Superior temporal gyrus (tissue), 1 donor: ENCODE measurements around the gene PRKCA.
A peak's percentile ranks its signal among the peaks of the same experiment; 100 is the strongest.
"Not testable (repeated sequence)": the region's sequence is repeated elsewhere in the genome, so short reads cannot be mapped to it uniquely, and the experiment has no call there.

Experiments
- DNase-seq: peaks from one replicate; pipeline ENCODE4 v3.0.0-alpha.2; 2016; ENCODE audit errors: extremely low spot score

Gene PRKCA

GRCh38 chr17:66714046-66715023 lies 411.9 kb downstream of the PRKCA start:
- no peak for DNase-seq

DNA sequence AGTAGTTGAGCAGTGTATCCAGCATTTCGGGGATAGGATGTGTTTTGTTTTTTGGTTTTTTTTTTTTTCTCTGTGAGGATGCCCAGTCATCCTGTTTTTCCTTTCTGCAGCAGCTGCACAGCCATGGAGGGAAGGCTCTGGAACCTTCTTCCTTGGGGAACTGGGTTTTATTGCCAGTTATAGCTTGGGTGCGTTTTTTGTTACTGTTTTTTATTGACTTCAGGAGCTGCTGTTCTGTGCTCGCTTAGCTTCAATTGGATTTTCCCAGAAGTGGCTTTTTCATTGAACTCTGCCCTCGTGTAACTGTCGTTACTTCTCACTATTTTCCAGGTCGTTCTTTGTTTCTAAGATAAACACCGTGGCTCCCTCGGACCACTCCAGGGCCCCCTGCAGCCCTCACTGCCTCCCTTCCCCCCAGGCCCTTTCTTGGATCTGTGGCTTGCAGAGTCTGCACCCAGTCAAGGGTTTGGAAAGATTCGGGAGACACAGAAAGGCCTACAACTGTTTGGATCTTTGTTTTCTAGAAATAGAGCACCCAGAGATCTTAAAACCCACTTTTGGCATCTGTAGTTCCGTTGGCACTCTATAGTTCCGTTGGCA lies 412.8 kb downstream of the PRKCA start:
- peak; percentile 44 for DNase-seq

DNA sequence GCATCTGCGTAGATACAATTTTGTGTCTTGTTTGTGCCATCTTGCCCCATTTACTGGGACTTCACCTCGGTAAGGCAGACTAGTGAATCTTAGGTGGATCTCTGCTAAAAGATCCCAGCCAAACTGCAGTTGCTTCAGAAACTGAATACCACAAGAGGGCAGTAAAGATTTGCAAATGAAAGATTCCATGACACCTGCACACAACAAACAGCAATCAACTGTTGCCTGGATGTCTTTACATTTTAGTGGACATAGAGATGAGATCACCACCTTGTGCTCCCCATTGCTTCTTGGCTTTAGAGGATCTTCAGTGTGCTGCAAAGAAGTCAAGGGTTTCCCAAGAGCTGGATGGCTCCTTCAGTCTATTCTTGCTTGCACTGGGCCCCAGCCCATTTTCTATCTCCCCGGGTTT lies 413.3 kb downstream of the PRKCA start:
- peak; percentile 93 for DNase-seq

GRCh38 chr17:66716236-66717026 lies 414.0 kb downstream of the PRKCA start:
- DNase-seq = peak; percentile 20

- no peak for DNase-seq
Observed at GRCh38 chr17:66717641-66718058, 415.2 kb downstream of the PRKCA start.

DNA sequence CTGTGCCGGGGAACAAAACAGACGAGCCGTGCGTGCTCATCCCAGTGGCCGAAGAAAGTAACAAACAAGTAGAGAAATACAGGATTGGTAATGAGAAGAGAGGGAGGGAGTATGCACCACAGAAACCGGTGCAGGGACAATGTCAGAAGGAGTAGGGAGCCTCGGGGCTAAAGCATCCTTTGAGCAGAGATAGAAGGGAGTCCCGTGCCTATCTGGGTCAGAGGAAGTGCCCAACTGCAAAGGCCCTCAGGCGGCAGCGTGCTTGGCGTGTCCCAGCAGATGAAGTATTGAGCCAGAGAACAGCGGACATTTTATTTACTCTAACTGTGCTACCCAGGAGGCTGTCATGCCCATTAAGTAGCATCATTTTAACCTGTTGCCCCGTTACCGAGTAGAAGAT lies 417.6 kb downstream of the PRKCA start:
- no peak for DNase-seq

DNA sequence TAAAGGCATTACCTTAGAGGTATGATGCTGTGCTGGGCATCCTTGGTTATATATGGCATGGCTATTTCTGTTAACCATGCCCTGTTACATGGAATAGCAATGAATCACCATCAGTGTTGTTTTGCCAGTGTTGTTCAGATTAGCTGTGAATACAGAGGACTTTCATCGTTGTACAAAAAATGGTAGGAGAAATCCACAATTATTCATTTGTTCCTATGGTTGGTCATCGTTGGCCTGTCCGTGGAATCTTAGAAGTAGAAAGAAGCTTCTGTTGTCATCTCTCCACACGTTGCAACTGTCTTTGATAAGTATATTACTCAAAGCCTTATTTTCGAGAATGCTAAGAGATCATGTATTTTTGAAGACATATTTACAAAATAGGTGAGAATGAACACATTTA lies 418.2 kb downstream of the PRKCA start:
- DNase-seq = no peak

GRCh38 chr17:66722341-66722740 lies 419.9 kb downstream of the PRKCA start:
- DNase-seq = no peak

DNA sequence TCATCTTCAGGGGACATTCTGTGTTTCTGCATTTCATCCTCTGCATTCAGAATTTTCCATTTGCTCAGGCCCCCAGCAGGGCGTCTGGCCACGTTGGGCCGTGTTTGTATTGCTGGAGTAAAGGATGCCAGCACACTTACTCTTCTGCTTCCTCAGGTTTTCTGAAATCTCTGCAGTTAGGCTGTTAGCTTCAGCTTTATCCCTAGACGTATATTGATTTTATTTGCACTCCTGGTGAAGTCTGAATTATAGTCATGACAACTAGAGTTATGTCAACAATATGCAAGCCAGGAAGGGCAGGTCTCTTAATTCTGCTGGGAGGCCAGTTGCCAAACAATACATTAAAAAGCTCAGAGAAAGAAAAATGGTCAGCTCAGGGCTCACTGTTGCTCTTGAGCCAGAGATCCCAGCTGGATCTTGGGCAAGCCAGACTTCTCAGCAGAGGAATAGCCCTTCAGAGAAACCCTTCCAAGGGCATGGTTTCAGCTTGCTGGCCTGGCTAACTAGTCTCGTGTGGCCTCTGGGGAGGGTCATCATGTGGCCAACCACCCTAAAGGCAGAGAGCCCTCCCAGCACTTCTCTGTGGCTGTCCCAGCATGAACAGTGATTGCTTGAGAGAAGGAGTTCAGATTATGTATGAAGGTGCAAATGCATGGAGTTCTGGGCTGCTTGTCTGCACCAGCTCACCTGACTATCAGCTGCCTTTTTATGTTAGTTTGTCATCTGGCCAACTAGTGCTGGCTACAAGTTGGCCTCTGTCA lies 422.3 kb downstream of the PRKCA start:
- no peak for DNase-seq

- not testable (repeated sequence) for DNase-seq
Observed at GRCh38 chr17:66725438-66725837, 423.0 kb downstream of the PRKCA start.

GRCh38 chr17:66725956-66726355 lies 423.5 kb downstream of the PRKCA start:
- DNase-seq = no peak

DNA sequence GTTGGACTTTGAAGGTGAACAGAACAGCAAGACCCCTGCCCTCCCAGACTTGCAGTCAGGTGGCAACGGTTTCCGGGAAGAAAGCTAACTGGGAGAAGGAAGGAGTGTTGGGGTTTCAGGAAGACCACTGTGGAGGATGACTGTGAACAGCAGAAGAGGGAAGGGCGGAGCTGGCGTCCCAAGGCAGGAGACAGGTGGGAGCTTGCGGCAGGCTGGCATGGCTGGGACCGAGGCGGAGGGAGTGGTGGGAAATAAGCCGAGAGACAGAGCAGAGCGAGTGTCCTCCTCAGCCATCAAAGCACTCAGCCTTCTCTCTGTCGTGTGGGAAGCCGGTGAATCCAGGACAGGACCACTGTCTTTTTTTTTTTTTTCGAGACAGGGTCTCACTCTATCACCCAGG lies 424.0 kb downstream of the PRKCA start:
- no peak for DNase-seq

DNA sequence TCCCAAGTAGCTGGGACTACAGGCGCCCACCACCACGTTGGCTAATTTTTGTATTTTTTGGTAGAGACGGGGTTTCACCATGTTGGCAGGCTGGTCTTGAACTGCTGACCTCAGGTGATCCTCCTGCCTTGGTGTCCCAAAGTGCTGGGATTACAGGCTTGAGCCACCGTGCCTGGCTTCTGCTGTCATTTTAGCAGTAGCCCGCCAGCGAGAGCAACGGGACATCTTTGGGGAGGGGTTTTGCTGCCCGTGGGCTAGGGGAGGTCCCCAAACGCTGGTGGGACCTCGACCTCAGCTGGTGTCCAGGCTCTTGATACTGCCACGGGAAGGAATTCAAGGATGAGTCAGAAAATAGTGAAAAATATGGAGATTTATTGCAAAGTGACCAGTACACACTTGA lies 424.4 kb downstream of the PRKCA start:
- DNase-seq = no peak

DNA sequence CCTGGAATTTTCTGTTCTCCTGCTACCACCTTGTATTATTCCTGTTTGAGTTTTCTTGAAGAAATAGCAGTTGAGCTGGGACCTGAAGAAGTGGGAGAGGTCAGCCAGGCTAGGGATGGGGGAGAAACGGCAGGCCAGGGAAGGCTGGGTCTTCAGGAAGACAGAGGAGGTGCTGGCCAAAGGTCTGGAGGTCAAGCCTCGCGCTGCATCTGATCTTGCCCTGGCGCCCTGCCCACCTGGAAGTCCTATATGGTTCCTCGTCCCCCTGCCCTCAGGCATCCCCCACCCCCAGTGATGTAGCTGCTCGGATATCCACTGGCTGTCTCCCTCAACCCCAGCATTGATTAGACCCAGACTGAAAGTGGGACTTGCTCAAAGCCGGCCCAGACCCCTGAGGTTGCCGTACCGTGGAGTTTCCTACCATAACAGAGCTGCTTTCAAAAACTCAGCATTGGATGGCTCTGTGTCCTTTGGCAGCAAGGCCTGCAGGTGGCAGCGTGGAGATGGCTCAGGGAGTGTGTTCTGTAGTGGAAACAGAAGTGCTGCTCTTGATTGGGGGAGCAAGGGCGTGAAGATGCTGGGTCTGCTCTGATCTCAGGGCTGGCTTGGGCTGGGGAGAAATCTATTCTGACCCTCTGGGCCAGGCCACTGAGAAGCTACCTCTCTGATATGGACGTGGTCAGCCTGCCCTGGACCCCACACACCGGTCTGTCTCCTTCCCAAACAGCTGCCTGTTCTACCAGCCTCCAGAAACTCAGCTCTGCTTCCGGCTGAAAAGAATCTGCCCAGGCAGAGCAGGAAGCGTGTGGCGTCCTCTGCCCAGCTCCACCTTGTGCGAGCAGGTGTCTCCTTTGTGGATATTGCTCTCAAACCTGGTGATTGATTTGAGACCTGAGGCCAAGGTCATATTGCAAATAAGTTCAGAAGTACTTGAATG lies 425.5 kb downstream of the PRKCA start:
- peak; percentile 84 for DNase-seq

DNA sequence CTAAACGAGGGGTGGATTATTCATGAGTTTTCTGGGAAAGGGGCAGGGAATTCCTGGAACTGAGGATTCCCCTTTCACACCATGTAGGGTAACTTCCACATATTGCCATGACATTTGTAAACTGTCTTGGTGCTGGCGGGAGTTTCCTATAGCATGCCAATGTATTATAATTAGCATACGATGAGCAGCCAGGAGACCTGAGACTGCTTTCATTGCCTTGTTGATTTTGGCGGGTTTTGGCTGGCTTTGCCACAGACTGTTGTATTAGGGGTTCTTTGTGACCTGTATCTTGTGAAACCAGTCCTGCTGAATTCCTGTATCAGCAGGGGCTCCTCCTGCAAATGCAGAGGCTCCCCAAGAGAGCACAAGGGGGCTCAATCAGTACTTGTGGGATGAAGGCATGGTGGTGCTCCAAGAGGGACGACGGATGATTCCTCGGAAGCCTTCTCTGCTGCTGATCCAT lies 428.1 kb downstream of the PRKCA start:
- DNase-seq = no peak

DNA sequence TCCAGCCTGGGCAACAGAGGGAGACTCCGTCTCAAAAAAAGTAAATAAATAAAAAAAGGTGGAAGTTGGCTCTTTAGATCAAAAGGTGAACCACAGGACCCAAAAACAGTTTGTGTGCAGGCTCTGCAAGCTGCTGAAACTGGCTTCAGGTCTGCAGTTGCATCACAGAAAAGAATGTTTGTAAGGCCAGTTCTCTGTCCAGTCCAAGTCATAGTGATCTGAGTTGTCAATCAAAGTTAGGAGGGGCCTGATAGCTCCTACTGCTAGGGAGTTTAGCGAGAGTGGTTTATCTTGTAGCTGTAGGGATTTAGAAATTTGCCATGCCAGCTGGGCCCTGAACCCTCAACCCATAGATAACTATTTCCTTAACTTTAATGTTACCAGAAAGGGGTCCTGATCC lies 431.3 kb downstream of the PRKCA start:
- DNase-seq = no peak

- no peak for DNase-seq
Observed at GRCh38 chr17:66734186-66734943, 432.0 kb downstream of the PRKCA start.

DNA sequence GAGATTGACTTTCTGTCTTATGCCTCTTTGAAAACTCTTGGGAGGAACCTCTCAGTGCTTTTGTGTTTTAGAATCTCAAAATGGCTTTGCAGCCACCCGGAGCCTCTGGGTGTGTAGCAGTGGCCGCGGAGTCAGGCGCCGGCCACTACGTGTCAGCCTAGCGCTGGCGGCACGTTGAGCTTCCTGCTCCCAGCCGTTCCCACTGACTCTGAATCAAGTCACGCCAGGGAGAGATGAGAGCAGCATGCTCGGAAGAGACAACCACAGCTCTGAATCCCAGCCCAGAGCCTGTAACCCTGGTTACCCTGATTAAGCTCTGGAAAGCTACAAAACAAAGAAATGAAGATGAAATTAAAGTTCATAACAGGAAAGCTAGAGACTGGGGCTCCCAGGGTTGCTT lies 435.1 kb downstream of the PRKCA start:
- DNase-seq = peak; percentile 47

DNA sequence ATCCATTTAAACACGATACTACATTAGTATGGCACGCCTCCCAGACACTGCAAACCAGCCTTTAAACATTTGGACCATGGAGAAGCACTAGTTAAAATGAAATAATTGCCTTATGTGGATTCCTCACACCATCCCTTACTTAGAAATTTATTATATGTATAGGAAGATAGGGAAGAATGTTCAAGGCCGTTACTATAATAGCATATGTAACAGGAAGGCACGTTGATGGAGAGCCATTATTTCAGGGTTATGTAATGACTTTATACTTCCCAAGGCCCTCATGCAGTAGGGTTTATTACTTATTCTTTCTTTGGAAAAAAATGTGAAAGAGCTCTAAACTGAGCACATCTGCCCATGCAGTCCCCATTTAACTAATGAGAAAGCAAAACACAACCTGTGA lies 435.9 kb downstream of the PRKCA start:
- no peak for DNase-seq

DNA sequence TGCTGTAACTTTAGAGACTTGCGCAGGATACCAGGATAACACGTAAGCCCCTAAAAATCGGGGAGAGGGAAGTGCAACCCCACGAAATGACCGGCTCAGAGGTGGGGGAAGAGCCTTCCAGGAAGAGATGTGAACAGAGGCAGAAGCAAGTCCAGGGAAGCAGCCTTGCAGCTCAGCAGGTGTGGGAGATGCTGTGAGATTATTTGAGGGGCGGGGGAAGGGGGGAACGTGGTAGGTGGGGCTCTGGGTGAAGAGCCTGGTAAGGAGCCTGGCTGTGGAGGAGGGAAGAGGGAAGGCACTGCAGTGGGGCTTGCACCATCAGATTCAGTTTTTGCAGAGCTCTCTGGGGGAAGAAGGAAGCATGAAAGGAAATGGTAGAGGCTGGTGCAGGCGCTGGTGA lies 437.1 kb downstream of the PRKCA start:
- DNase-seq = no peak
